ENCODE results near the gene ZNF768. TPM values are rescaled to one million over a fixed set of nuclear protein-coding genes. Genes with fewer than 3 reads are reported as not detected.

The ZNF768 gene
- total RNA-seq, 1 donor from 2014 or later = 30.7 TPM

DNA sequence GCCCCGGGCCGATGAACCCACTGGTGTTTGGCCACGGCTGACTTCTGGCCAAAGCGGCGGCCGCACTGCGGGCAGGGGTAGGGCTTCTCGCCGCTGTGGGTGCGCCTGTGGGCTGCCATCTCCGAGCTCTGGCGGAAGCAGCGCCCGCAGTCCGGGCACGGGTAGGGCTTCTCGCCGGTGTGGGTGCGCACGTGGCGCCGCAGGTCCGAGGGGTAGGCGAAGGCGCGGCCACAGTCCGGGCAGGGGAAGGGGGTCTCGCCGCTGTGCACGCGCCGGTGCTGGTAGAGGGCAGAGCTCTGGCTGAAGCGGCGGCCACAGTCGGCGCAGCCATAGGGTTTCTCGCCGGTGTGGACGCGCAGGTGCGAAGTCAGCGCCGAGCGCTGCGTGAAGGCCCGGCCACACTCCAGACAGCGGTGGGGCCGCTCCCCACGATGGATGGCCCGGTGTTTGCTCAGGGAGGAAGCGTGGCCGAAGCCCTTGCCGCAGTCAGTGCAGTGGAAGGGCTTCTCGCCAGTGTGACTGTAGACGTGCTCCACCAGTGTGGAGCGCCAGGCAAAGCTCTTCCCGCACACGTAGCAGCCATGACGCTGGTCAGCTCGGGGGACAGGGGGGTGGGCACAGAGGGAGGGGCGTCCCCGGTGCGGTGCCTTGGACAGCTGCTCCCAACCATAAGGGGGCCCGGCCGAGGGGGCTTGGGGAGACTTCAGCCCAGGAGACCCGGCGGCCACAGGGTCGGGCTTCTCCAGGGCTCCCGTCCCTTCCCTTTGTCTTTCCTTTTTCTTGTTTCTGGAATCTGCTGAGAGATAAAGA, 29.2 kb upstream of the ZNF768 start:
- Histone ChIP-seq H3K4me3 (no peak overlapping the region), H3K36me3 (peaks cover 0 to 16% of the 10 kb centered on the region in 2 donors), H3K27ac (no peak overlapping the region), H3K27me3 (no peaks in the 10 kb centered on the region), H3K4me1 (peaks cover 20% of the 10 kb centered on the region), H3K9me3 (no peaks in the 10 kb centered on the region)
- TF ChIP-seq, protein P1, sequence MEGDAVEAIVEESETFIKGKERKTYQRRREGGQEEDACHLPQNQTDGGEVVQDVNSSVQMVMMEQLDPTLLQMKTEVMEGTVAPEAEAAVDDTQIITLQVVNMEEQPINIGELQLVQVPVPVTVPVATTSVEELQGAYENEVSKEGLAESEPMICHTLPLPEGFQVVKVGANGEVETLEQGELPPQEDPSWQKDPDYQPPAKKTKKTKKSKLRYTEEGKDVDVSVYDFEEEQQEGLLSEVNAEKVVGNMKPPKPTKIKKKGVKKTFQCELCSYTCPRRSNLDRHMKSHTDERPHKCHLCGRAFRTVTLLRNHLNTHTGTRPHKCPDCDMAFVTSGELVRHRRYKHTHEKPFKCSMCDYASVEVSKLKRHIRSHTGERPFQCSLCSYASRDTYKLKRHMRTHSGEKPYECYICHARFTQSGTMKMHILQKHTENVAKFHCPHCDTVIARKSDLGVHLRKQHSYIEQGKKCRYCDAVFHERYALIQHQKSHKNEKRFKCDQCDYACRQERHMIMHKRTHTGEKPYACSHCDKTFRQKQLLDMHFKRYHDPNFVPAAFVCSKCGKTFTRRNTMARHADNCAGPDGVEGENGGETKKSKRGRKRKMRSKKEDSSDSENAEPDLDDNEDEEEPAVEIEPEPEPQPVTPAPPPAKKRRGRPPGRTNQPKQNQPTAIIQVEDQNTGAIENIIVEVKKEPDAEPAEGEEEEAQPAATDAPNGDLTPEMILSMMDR (IDR thresholded peaks at IDR 0.05) = no peak
- TF ChIP-seq POLR2AphosphoS5 (IDR thresholded peaks at IDR 0.05; ENCODE audit: insufficient read depth in 1 of 2, low read depth in 1 of 2) (no peak), POLR2A (IDR thresholded peaks at IDR 0.05) (no peak)
- intact Hi-C loops (cut with DNase I) = no loop called here
- DNase-seq (ENCODE audit: extremely low spot score in 2 of 2) = no peak

DNA sequence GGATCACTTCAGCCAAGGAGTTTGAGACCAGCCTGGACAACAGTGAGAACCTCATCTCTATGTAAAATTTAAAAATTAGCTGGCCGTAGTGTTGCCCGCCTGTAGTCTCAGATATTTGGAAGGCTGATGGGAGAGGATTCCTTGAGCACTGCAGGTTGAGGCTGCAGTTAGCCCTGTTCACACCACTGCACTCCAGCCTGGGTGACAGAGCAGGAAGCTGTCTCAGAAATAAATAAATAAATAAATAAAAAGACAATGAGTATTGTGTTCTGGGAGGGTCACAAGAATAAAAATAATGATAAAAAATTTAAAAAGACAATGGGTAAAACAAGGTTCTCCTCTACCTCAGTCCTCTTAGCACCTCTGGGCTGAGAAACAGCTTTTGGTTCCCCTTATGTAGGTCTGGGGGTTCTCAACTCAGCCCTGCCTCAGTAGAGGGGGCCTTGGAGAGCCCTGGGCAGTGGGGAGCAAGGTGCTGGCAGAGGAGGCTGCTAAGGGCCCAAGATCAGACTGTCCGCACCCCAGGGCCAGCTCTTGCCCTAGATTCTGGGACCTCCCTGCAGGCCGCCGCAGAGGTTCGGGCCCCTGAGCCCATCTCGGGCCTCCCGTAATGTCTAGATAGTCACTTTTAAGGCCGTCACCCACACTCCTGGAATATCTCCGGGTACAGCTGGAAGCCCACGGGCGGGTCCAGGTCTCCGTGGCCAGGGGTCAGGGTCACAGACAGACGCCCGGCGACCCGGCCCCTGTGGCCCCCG, 28.4 kb upstream of the ZNF768 start:
- Histone ChIP-seq H3K4me1 (peaks cover 20% of the 10 kb centered on the region), H3K27me3 (no peaks in the 10 kb centered on the region), H3K27ac (no peak overlapping the region), H3K36me3 (peaks cover 0 to 16% of the 10 kb centered on the region in 2 donors), H3K4me3 (no peak overlapping the region), H3K9me3 (no peaks in the 10 kb centered on the region)
- intact Hi-C loops (cut with DNase I) = no loop called here
- TF ChIP-seq POLR2AphosphoS5 (IDR thresholded peaks at IDR 0.05; ENCODE audit: insufficient read depth in 1 of 2, low read depth in 1 of 2) (no peak), POLR2A (IDR thresholded peaks at IDR 0.05) (no peak)
- TF ChIP-seq, protein P1 (IDR thresholded peaks at IDR 0.05) = no peak
- no peak for DNase-seq (ENCODE audit: extremely low spot score in 2 of 2)

DNA sequence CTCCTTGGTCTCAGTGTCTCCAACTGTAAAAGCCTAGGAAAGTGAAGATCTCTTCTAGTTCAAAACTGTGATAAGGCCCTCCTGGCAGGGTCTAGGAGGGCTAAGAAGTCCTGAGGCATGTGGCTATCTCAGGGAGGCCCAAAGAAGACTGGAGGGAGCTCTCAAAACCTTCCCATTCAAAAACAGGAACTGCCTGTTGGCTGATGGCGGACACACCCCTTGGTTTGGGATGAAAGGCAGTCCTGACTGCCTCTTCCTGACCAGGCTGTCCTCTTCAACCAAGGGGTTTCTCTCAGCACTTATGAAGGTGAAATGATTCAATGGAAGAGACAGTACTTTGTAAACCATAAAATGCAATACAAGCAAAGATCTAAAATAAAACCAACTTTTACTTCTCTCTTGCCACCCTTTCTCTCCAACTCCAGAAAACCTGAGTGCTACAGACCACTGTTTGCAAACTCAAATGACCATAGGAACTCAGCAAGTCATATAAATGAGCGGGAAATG, 27.1 kb upstream of the ZNF768 start:
- H3K4me3 ChIP-seq = no peak overlapping the region
- intact Hi-C loops (cut with DNase I) = no loop called here
- DNase-seq (ENCODE audit: extremely low spot score in 2 of 2) = no peak
- peaks cover 20% of the 10 kb centered on the region for H3K4me1 ChIP-seq
- H3K27ac ChIP-seq = no peak overlapping the region
- peaks cover 0 to 16% of the 10 kb centered on the region in 2 donors for H3K36me3 ChIP-seq
- TF ChIP-seq, protein P1 (IDR thresholded peaks at IDR 0.05) = no peak
- TF ChIP-seq POLR2AphosphoS5 (IDR thresholded peaks at IDR 0.05; ENCODE audit: insufficient read depth in 1 of 2, low read depth in 1 of 2) (no peak), POLR2A (IDR thresholded peaks at IDR 0.05) (no peak)
- H3K9me3 ChIP-seq = no peaks in the 10 kb centered on the region
- H3K27me3 ChIP-seq = no peaks in the 10 kb centered on the region

DNA sequence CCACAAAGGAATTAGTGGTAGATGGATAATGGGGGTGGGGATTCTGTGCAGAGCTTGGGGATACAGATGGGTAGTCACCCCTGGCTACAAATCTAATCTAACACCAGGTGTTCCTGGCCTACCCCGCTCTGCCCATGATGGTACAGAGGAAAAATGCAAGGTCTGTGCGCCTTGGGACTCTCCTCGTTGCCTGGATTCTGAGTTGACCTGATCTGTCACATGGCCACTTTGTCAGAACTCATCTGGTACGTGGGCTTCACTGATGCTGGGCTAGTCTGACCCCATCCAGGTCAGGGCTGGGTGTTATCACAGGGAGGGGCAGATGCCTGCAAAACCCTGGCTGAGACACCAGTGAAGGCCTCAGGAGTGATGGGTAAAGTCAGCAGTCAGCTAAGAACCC, 26.6 kb upstream of the ZNF768 start:
- H3K36me3 ChIP-seq = peaks cover 0 to 16% of the 10 kb centered on the region in 2 donors
- H3K4me1 ChIP-seq = peaks cover 20% of the 10 kb centered on the region
- no peak overlapping the region for H3K27ac ChIP-seq
- H3K9me3 ChIP-seq = no peaks in the 10 kb centered on the region
- intact Hi-C loops (cut with DNase I) = no loop called here
- TF ChIP-seq, protein P1 (IDR thresholded peaks at IDR 0.05) = no peak
- no peak for TF ChIP-seq POLR2A (IDR thresholded peaks at IDR 0.05)
- TF ChIP-seq POLR2AphosphoS5 (IDR thresholded peaks at IDR 0.05; ENCODE audit: insufficient read depth in 1 of 2, low read depth in 1 of 2) = no peak
- no peak overlapping the region for H3K4me3 ChIP-seq
- no peak for DNase-seq (ENCODE audit: extremely low spot score in 2 of 2)
- no peaks in the 10 kb centered on the region for H3K27me3 ChIP-seq

Data from vagina (tissue), 2 donors.